DMS79 (cell line): Measurements from ENCODE around the gene FAM171A2.

Source experiments
- DNase-seq: peaks from one replicate; lab custom pipeline; 2025; lab: John Stamatoyannopoulos, UW

The FAM171A2 gene

GRCh38 chr17:44307387-44308186 is 56.1 kb downstream of the FAM171A2 start:
- DNase-seq = peak; percentile 78

GRCh38 chr17:44304651-44305050 is 59.0 kb downstream of the FAM171A2 start:
- peak; percentile 85 for DNase-seq
